ENCODE results near the gene FAM171A1. TPM values are rescaled to one million over a fixed set of nuclear protein-coding genes. Genes with fewer than 3 reads are reported as not detected.

FAM171A1 gene
- total RNA-seq, 1 donor from 2014 or later = not detected

- ATAC-seq (ENCODE audit: low read depth) = no peak
- ChIA-PET POLR2A (no interaction called here), CTCF (no interaction called here)
- no peak for TF ChIP-seq CTCF (IDR thresholded peaks at IDR 0.05)
- DNase-seq = no peak
- H3K27me3 Mint-ChIP-seq = peaks cover 31% of the 10 kb centered on the region
- intact Hi-C loops (cut with micrococcal nuclease) = no loop called here
- no peak overlapping the region for H3K4me3 Mint-ChIP-seq
- no peaks in the 10 kb centered on the region for H3K4me1 Mint-ChIP-seq
- H3K9me3 Mint-ChIP-seq = no peaks in the 10 kb centered on the region
- no peaks in the 10 kb centered on the region for H3K36me3 Mint-ChIP-seq (ENCODE audit: low read depth)
- H3K27ac Mint-ChIP-seq = no peak overlapping the region
Observed at GRCh38 chr10:15381420-15381819, 10.3 kb upstream of the FAM171A1 start.

GRCh38 chr10:15379078-15379477 lies 8.0 kb upstream of the FAM171A1 start:
- Mint-ChIP-seq H3K36me3 (ENCODE audit: low read depth) (no peaks in the 10 kb centered on the region), H3K4me1 (no peaks in the 10 kb centered on the region), H3K27ac (no peak overlapping the region), H3K27me3 (peaks cover 34% of the 10 kb centered on the region), H3K9me3 (no peaks in the 10 kb centered on the region), H3K4me3 (no peak overlapping the region)
- no peak for DNase-seq
- ATAC-seq (ENCODE audit: low read depth) = no peak
- intact Hi-C loops (cut with micrococcal nuclease) = no loop called here
- ChIA-PET POLR2A (no interaction called here), CTCF (no interaction called here)
- TF ChIP-seq CTCF (IDR thresholded peaks at IDR 0.05) = no peak

GRCh38 chr10:15378569-15378968 lies 7.5 kb upstream of the FAM171A1 start:
- H3K27ac Mint-ChIP-seq = no peak overlapping the region
- no peaks in the 10 kb centered on the region for H3K9me3 Mint-ChIP-seq
- DNase-seq (no peak), ATAC-seq (ENCODE audit: low read depth) (no peak)
- no peak for TF ChIP-seq CTCF (IDR thresholded peaks at IDR 0.05)
- no peaks in the 10 kb centered on the region for H3K36me3 Mint-ChIP-seq (ENCODE audit: low read depth)
- ChIA-PET CTCF (no interaction called here), POLR2A (no interaction called here)
- H3K4me1 Mint-ChIP-seq = no peaks in the 10 kb centered on the region
- intact Hi-C loops (cut with micrococcal nuclease) = no loop called here
- no peak overlapping the region for H3K4me3 Mint-ChIP-seq
- peaks cover 39% of the 10 kb centered on the region for H3K27me3 Mint-ChIP-seq

GRCh38 chr10:15374566-15374965 lies 3.5 kb upstream of the FAM171A1 start:
- H3K36me3 Mint-ChIP-seq (ENCODE audit: low read depth) = no peaks in the 10 kb centered on the region
- ChIA-PET CTCF (no interaction called here), POLR2A (no interaction called here)
- H3K4me1 Mint-ChIP-seq = peaks cover 11% of the 10 kb centered on the region
- ATAC-seq (ENCODE audit: low read depth) (no peak), DNase-seq (no peak)
- intact Hi-C loops (cut with micrococcal nuclease) = no loop called here
- peaks cover 47% of the 10 kb centered on the region for H3K27me3 Mint-ChIP-seq
- no peaks in the 10 kb centered on the region for H3K9me3 Mint-ChIP-seq
- H3K27ac Mint-ChIP-seq = no peak overlapping the region
- TF ChIP-seq CTCF (IDR thresholded peaks at IDR 0.05) = no peak
- no peak overlapping the region for H3K4me3 Mint-ChIP-seq

GRCh38 chr10:15374156-15374555 lies 3.1 kb upstream of the FAM171A1 start:
- H3K36me3 Mint-ChIP-seq (ENCODE audit: low read depth) = no peaks in the 10 kb centered on the region
- CTCF ChIA-PET = no interaction called here
- no peak for TF ChIP-seq CTCF (IDR thresholded peaks at IDR 0.05)

More at GRCh38 chr10:15374156-15374555, 3.1 kb upstream of the FAM171A1 start:
- POLR2A ChIA-PET = no interaction called here
- Mint-ChIP-seq H3K4me3 (no peak overlapping the region), H3K9me3 (no peaks in the 10 kb centered on the region), H3K27me3 (peaks cover 48% of the 10 kb centered on the region), H3K4me1 (peaks cover 11% of the 10 kb centered on the region), H3K27ac (no peak overlapping the region)
- no peak for ATAC-seq (ENCODE audit: low read depth)
- intact Hi-C loops (cut with micrococcal nuclease) = no loop called here
- DNase-seq = no peak

All from activated B cell treated with CpG ODN at 0.5 μM for 24 hours (primary cell).